Heart right ventricle (tissue), 16 donors: ENCODE data around the gene DYSF. TPM values are rescaled to one million over a fixed set of nuclear protein-coding genes. Genes with fewer than 3 reads are reported as not detected.
A peak's percentile ranks its signal among the peaks of the same experiment; 100 is the strongest.

ENCODE experiments used
- ATAC-seq, 8 donors: fragments of 200-7000 bp; cut with Tn5 transposase; one replicate each; pipeline ENCODE4 v1.9.1; 2020; ENCODE audit warnings: mild to moderate bottlenecking in 8 of 8, moderate library complexity in 8 of 8, moderate number of reproducible peaks in 1 of 8
- DNase-seq, 2 donors: peaks; one replicate each; pipeline ENCODE4 v3.0.0-alpha.2; 2020
- H3K27ac ChIP-seq, 10 donors: fragments of 200-600 bp; sonication (generic) in 2 of 10; one replicate each; pipeline versions ENCODE4 v1.5.0 to v1.8.0; 2020 to 2022; ENCODE audit warnings: mild to moderate bottlenecking in 3 of 10
- H3K27me3 ChIP-seq, 7 donors: fragments of 200-600 bp; one replicate each; pipeline ENCODE4 v1.8.0; 2021 to 2022; ENCODE audit warnings: mild to moderate bottlenecking in 2 of 7
- H3K36me3 ChIP-seq, 9 donors: fragments of 200-600 bp; sonication (generic) in 1 of 9; one replicate each; pipeline versions ENCODE4 v1.5.0 to v1.8.0; 2020 to 2022; ENCODE audit warnings: mild to moderate bottlenecking in 2 of 9
- H3K4me1 ChIP-seq, 9 donors: fragments of 200-600 bp; sonication (generic) in 1 of 9; one replicate each; pipeline versions ENCODE4 v1.5.0 to v1.8.0; 2020 to 2022; ENCODE audit warnings: mild to moderate bottlenecking in 4 of 9
- H3K4me3 ChIP-seq, 10 donors: fragments of 200-600 bp; sonication (generic) in 2 of 10; one replicate each; pipeline versions ENCODE4 v1.5.0 to v1.8.0; 2020 to 2022; ENCODE audit warnings: mild to moderate bottlenecking in 7 of 10, moderate library complexity in 2 of 10
- H3K9me3 ChIP-seq, 11 donors: fragments of 200-600 bp in 10 of 11; sonication (generic) in 2 of 11; one replicate each; pipeline versions ENCODE4 v1.5.0 to v1.8.0; 2013 to 2022; ENCODE audit warnings: mild to moderate bottlenecking in 2 of 11, control low read depth in 1 of 11, moderate library complexity in 1 of 11
- CTCF ChIP-seq, 9 donors: fragments of 200-600 bp; sonication (generic) in 2 of 9; IDR thresholded peaks; one replicate each; pipeline versions ENCODE4 v1.5.0 to v1.8.0; 2021 to 2022; ENCODE audit warnings: antibody characterized with exemption in 9 of 9, mild to moderate bottlenecking in 5 of 9, moderate library complexity in 1 of 9
- WGBS, 2 donors: extraction: QIAGEN DNeasy Blood & Tissue Kit; methylation state at CpG; one replicate each; pipeline ENCODE4 v1.1.7; 2013; ENCODE audit warnings: inconsistent platforms in 1 of 2; 5-methylcytosine and 5-hydroxymethylcytosine counted together
- intact Hi-C, 10 donors: fragments of 100-400 bp; cut with DNase I; formaldehyde crosslinking; loops; one replicate each; pipeline versions ENCODE4 v1.11.1 to v1.14.2; 2022
- polyA plus RNA-seq, 2 donors: library from polyadenylated mRNA; stranded (reverse); fragments of 200-250 nt; gene quantifications; one replicate each; pipeline ENCODE4 v1.2.3, GENCODE V29; 2013
- total RNA-seq, 10 donors: library from RNA; stranded (reverse); fragmentation: NEBNext Ultra II Directional in 3 of 10; extraction: Animal tissue kit (Norgen Biotek cat#: 25700) in 3 of 10; gene quantifications; one replicate each; pipeline versions ENCODE4 v1.2.1 to v1.2.4, GENCODE V29; 2021 to 2023
- donor health status: Arrhythmogenic right ventricular cardiomyopathy.
- donor health status: ischemic (EF 13 %, LVEDD 7.1; RV severe dilation, severe dysfunction).
- donor health status: healthy with polysubstance abuse.
- donor health status: DM: no; HTN: yes; CAD: no.
- donor health status: DM: no; HTN: no; CAD: no.
- donor health status: ischemic (EF 25% LVEDD 6.9; RV normal size, moderate dysfunction).
- donor health status: ischemic (EF 25% LVEDD 5.7; RV mildly dilated, moderate dysfunction).
- donor health status: healthy.
- donor health status: DM: yes; HTN: yes; CAD: no.
- donor health status: Ischemic cardiomyopathy.
- donor health status: ischemic (EF 35%, LVEDD 5.7; RV mildly dilated, moderate dysfunction).
- donor health status: nonischemic (EF 11% LVEDD 7.7; RV severe dilation, severe dysfunction).
- donor health status: DM: yes; HTN: yes; CAD: no.
- donor health status: PGD.
- donor health status: ischemic (EF 29% LVEDD 5.4; RV normal size, mild dysfunction).
- donor health status: nonischemic (EF 23%, LVEDD 6.1; RV moderate dilation, normal function).

The DYSF gene
- total and polyA plus RNA-seq, 12 donors: 20.6 to 100 (median 64.8) TPM

GRCh38 chr2:71719520-71720282 is 266.3 kb downstream of the DYSF start:
- Histone ChIP-seq H3K4me3 (no peak overlapping the region), H3K4me1 (peaks cover 33 to 71% (median 59%) of the 10 kb centered on the region in 9 donors), H3K9me3 (peaks cover 0 to 12% (median 5%) of the 10 kb centered on the region in 11 donors), H3K27me3 (no peaks in the 10 kb centered on the region), H3K36me3 (no peaks in the 10 kb centered on the region), H3K27ac (peak overlapping the region in 3 of 10 donors; percentile 4 to 80 (median 9))
- intact Hi-C loops: loop anchor here in 1 of 10 donors (5.0 to 10.0 kb wide), 2 partner anchors 102 to 165 kb away; no protein-coding TSS in a partner anchor
- TF ChIP-seq CTCF (IDR thresholded peaks at IDR 0.05): no peak
- DNase-seq (no peak), ATAC-seq (no peak)
- WGBS, 2 donors: 97% methylated on average over 5 of the region's 5 CpGs

GRCh38 chr2:71720283-71720560 is 266.9 kb downstream of the DYSF start:
- Histone ChIP-seq H3K4me3 (no peak overlapping the region), H3K27me3 (no peaks in the 10 kb centered on the region), H3K9me3 (peaks cover 0 to 17% (median 9%) of the 10 kb centered on the region in 11 donors), H3K36me3 (no peaks in the 10 kb centered on the region), H3K27ac (peak overlapping the region in 1 of 10 donors; percentile 29), H3K4me1 (peaks cover 33 to 70% (median 56%) of the 10 kb centered on the region in 9 donors)
- no peak for DNase-seq
- TF ChIP-seq CTCF (IDR thresholded peaks at IDR 0.05): no peak
- ATAC-seq: no peak
- intact Hi-C loops: no loop called here

- Histone ChIP-seq H3K27me3 (no peaks in the 10 kb centered on the region), H3K27ac (peak overlapping the region in 4 of 10 donors; percentile 31 to 52 (median 41)), H3K4me3 (no peak overlapping the region), H3K4me1 (peaks cover 33 to 64% (median 53%) of the 10 kb centered on the region in 9 donors), H3K9me3 (peaks cover 0 to 20% (median 11%) of the 10 kb centered on the region in 11 donors), H3K36me3 (no peaks in the 10 kb centered on the region)
- 76 to 82% methylated on average over 4 of the region's 4 CpGs for WGBS, 2 donors
- ATAC-seq (peak in 1 of 8 donors; percentile 0), DNase-seq (no peak)
- intact Hi-C loops: no loop called here
- TF ChIP-seq CTCF (IDR thresholded peaks at IDR 0.05): no peak
These were observed 267.4 kb downstream of the DYSF start for GRCh38 chr2:71720596-71721361.

- WGBS, 2 donors: 50 to 62% methylated on average over 1 of the region's 1 CpG
- Histone ChIP-seq H3K9me3 (peaks cover 0 to 24% (median 11%) of the 10 kb centered on the region in 11 donors), H3K27ac (peak overlapping the region in 4 of 10 donors; percentile 21 to 52 (median 36)), H3K36me3 (no peaks in the 10 kb centered on the region), H3K4me1 (peaks cover 31 to 59% (median 47%) of the 10 kb centered on the region in 9 donors), H3K4me3 (no peak overlapping the region), H3K27me3 (no peaks in the 10 kb centered on the region)
- TF ChIP-seq CTCF (IDR thresholded peaks at IDR 0.05): no peak
- ATAC-seq (peak in 4 of 8 donors; percentile 17 to 30 (median 26)), DNase-seq (no peak)
- intact Hi-C loops: no loop called here
These were observed 268.0 kb downstream of the DYSF start for GRCh38 chr2:71721362-71721665.
